H1 (cell line): Measurements from ENCODE around the gene SNX25. TPM values are rescaled to one million over a fixed set of nuclear protein-coding genes. Genes with fewer than 3 reads are reported as not detected.

Experiments used
- CTCF ChIA-PET: fragments of 300-600 bp; sonication (Branson Sonifier 250); formaldehyde crosslinking; loops from one replicate; lab custom pipeline; 2021; ENCODE audit not compliant: partially characterized antibody; lab: Charles Lee
- POLR2A ChIA-PET: fragments of 300-600 bp; sonication (Branson Sonifier 250); formaldehyde crosslinking; loops from one replicate; lab custom pipeline; 2021; ENCODE audit warnings: inconsistent platforms; ENCODE audit not compliant: partially characterized antibody; lab: Charles Lee
- DNase-seq, 2 experiments: peaks; one replicate each; pipeline versions ENCODE4 v3.0.0 to v3.0.0-alpha.2; 2010 to 2022; ENCODE audit warnings: low spot score in 2 of 2, low read depth in 1 of 2, mixed read lengths in 1 of 2
- FAIRE-seq: peaks from 2 replicates; lab custom pipeline; 2011; peaks lifted over from hg19 to GRCh38; lab: Jason Lieb, UNC
- H2AFZ ChIP-seq: 2 replicates; pipeline ENCODE4 v1.8.1; 2012; ENCODE audit warnings: low read length, inconsistent platforms
- H2AK5ac ChIP-seq: 2 replicates; pipeline ENCODE4 v1.6.1; 2013; ENCODE audit warnings: low read depth, low read length
- H2BK120ac ChIP-seq: replicated peaks from 2 replicates; pipeline ENCODE3; 2013; ENCODE audit warnings: low read depth, low read length, inconsistent platforms
- H2BK12ac ChIP-seq: 2 replicates; pipeline ENCODE4 v1.6.1; 2013; ENCODE audit warnings: low read depth, low read length
- H2BK15ac ChIP-seq: 2 replicates; pipeline ENCODE4 v1.6.1; 2013; ENCODE audit warnings: low read length
- H2BK20ac ChIP-seq: 2 replicates; pipeline ENCODE4 v1.6.1; 2013; ENCODE audit warnings: low read length
- H2BK5ac ChIP-seq: 2 replicates; pipeline ENCODE4 v1.6.1; 2013; ENCODE audit warnings: low read depth, low read length
- H3K14ac ChIP-seq: 2 replicates; pipeline ENCODE4 v1.6.1; 2013; ENCODE audit warnings: inconsistent platforms; ENCODE audit not compliant: insufficient read length
- H3K18ac ChIP-seq: 2 replicates; pipeline ENCODE4 v1.6.1; 2013; ENCODE audit warnings: low read length; ENCODE audit errors: extremely low read depth
- H3K23ac ChIP-seq: 2 replicates; pipeline ENCODE4 v1.6.1; 2013; ENCODE audit warnings: inconsistent platforms; ENCODE audit not compliant: insufficient read length
- H3K23me2 ChIP-seq: 2 replicates; pipeline ENCODE4 v1.6.1; 2013; ENCODE audit warnings: low read depth, low read length
- H3K27ac ChIP-seq: 2 replicates; pipeline ENCODE4 v1.6.1; 2011; ENCODE audit warnings: low read depth, low read length, inconsistent platforms
- H3K27me3 ChIP-seq, 4 experiments: replicated peaks in 1 of 4; 1 replicate in 1 of 4; 2 replicates in 3 of 4; pipeline versions ENCODE4 v1.6.1 to v1.8.1; 2011 to 2013; ENCODE audit warnings: low read length in 3 of 4, mild to moderate bottlenecking in 3 of 4, inconsistent platforms in 2 of 4, mixed read lengths in 2 of 4, moderate library complexity in 1 of 4; ENCODE audit not compliant: control insufficient read depth in 3 of 4, insufficient read depth in 3 of 4; ENCODE audit errors: extremely low read depth in 1 of 4
- H3K36me3 ChIP-seq, 4 experiments: 2 replicates each; pipeline versions ENCODE4 v1.6.1 to v1.8.1; 2011 to 2013; ENCODE audit warnings: mild to moderate bottlenecking in 4 of 4, low read length in 3 of 4, moderate library complexity in 2 of 4, control low read depth in 1 of 4, inconsistent platforms in 1 of 4; ENCODE audit not compliant: insufficient read depth in 4 of 4, control insufficient read depth in 2 of 4
- H3K4ac ChIP-seq: replicated peaks from 2 replicates; pipeline ENCODE3; 2013; ENCODE audit warnings: low read length, low read depth, mixed read lengths, inconsistent platforms; ENCODE audit not compliant: insufficient read length
- H3K4me1 ChIP-seq, 4 experiments: replicated peaks in 1 of 4; 1 replicate in 1 of 4; 2 replicates in 3 of 4; pipeline versions ENCODE4 v1.6.1 to v1.8.1; 2011 to 2013; ENCODE audit warnings: low read length in 3 of 4, inconsistent platforms in 2 of 4, mixed read lengths in 1 of 4; ENCODE audit not compliant: insufficient read depth in 4 of 4, control insufficient read depth in 3 of 4
- H3K4me2 ChIP-seq, 2 experiments: 2 replicates each; pipeline versions ENCODE4 v1.6.1 to v1.8.1; 2011 to 2013; ENCODE audit warnings: low read depth in 2 of 2, low read length in 2 of 2, control low read depth in 1 of 2, inconsistent platforms in 1 of 2, mild to moderate bottlenecking in 1 of 2; ENCODE audit not compliant: insufficient read depth in 1 of 2
- H3K4me3 ChIP-seq, 4 experiments: fragments of 200-600, 300-600 bp in 1 of 4; sonication (generic), shearing (Covaris generic), sonication (Bioruptor Twin) in 1 of 4; 2 replicates each; pipeline versions ENCODE4 v1.5.1 to v1.8.1; 2011 to 2016; ENCODE audit warnings: low read length in 4 of 4, low read depth in 3 of 4, control low read depth in 2 of 4, inconsistent platforms in 2 of 4, mild to moderate bottlenecking in 2 of 4, mixed read lengths in 1 of 4, moderate library complexity in 1 of 4; ENCODE audit not compliant: insufficient read depth in 2 of 4; ENCODE audit errors: extremely low read depth in 1 of 4
- H3K56ac ChIP-seq: replicated peaks from 2 replicates; pipeline ENCODE3; 2013; ENCODE audit warnings: low read depth, mild to moderate bottlenecking, mixed read lengths, low read length, inconsistent platforms; ENCODE audit not compliant: insufficient read length
- H3K79me1 ChIP-seq: 2 replicates; pipeline ENCODE4 v1.6.1; 2013; ENCODE audit warnings: low read depth, low read length, control low read depth
- H3K79me2 ChIP-seq, 2 experiments: 2 replicates each; pipeline versions ENCODE4 v1.6.1 to v1.8.1; 2012 to 2013; ENCODE audit warnings: low read length in 2 of 2, mild to moderate bottlenecking in 2 of 2, inconsistent platforms in 1 of 2; ENCODE audit not compliant: insufficient read depth in 2 of 2, control insufficient read depth in 1 of 2
- H3K9ac ChIP-seq, 4 experiments: replicated peaks in 1 of 4; 1 replicate in 1 of 4; 2 replicates in 3 of 4; pipeline versions ENCODE4 v1.6.1 to v1.8.1; 2011 to 2013; ENCODE audit warnings: low read depth in 3 of 4, low read length in 3 of 4, control low read depth in 2 of 4, mild to moderate bottlenecking in 2 of 4, moderate library complexity in 2 of 4, inconsistent platforms in 1 of 4; ENCODE audit errors: extremely low read depth in 1 of 4
- H3K9me3 ChIP-seq, 2 experiments: 2 replicates each; pipeline versions ENCODE4 v1.6.1 to v1.8.1; 2012 to 2013; ENCODE audit warnings: mild to moderate bottlenecking in 2 of 2, moderate library complexity in 2 of 2, control low read depth in 1 of 2, inconsistent platforms in 1 of 2, low read depth in 1 of 2, low read length in 1 of 2, mixed read lengths in 1 of 2; ENCODE audit not compliant: insufficient read depth in 2 of 2
- H4K20me1 ChIP-seq, 2 experiments: replicated peaks in 1 of 2; 2 replicates each; pipeline versions ENCODE3 to v1.8.1; 2011 to 2013; ENCODE audit warnings: inconsistent platforms in 2 of 2, low read length in 2 of 2, mild to moderate bottlenecking in 1 of 2; ENCODE audit not compliant: insufficient read depth in 2 of 2, control insufficient read depth in 1 of 2
- H4K5ac ChIP-seq: 2 replicates; pipeline ENCODE4 v1.6.1; 2013; ENCODE audit warnings: low read length, low read depth, mixed read lengths, inconsistent platforms; ENCODE audit not compliant: insufficient read length
- H4K8ac ChIP-seq: 2 replicates; pipeline ENCODE4 v1.8.0; 2013; ENCODE audit warnings: mild to moderate bottlenecking, moderate library complexity, low read length, inconsistent platforms; ENCODE audit not compliant: insufficient read depth; ENCODE audit errors: extremely low read depth
- H4K91ac ChIP-seq: replicated peaks from 2 replicates; pipeline ENCODE3; 2013; ENCODE audit warnings: low read length, mixed read lengths, inconsistent platforms; ENCODE audit not compliant: insufficient read length
- CREB1 ChIP-seq: IDR thresholded peaks from 2 replicates; pipeline ENCODE4 v1.6.1; 2012; ENCODE audit warnings: inconsistent platforms
- GABPA ChIP-seq: IDR thresholded peaks from 2 replicates; pipeline ENCODE4 v1.6.1; 2011; ENCODE audit warnings: mild to moderate bottlenecking, low read length, moderate library complexity, borderline replicate concordance; ENCODE audit not compliant: insufficient read depth
- JUND ChIP-seq: IDR thresholded peaks from 2 replicates; pipeline ENCODE4 v1.6.1; 2011; ENCODE audit warnings: mild to moderate bottlenecking, improper control_type of control experiment, low read length
- SP1 ChIP-seq: IDR thresholded peaks from 2 replicates; pipeline ENCODE4 v1.6.1; 2011; ENCODE audit warnings: low read depth, low read length
- SP4 ChIP-seq: IDR thresholded peaks from 2 replicates; pipeline ENCODE4 v1.6.1; 2012; ENCODE audit warnings: low read length, inconsistent platforms
- TAF1 ChIP-seq: IDR thresholded peaks from 2 replicates; pipeline ENCODE4 v1.6.1; 2011; ENCODE audit warnings: mild to moderate bottlenecking, low read depth, low read length
- WGBS, 2 experiments: shearing (Covaris generic) in 1 of 2; methylation state at CpG; one replicate each; pipeline versions ENCODE4 v1.1.6 to v1.1.7; 2013 to 2015; ENCODE audit warnings: low lambda C conversion rate in 2 of 2, mixed read lengths in 2 of 2, inconsistent platforms in 1 of 2, low coverage in 1 of 2, missing lambda C conversion rate in 1 of 2; ENCODE audit not compliant: insufficient replicate concordance in 2 of 2, insufficient coverage in 1 of 2, insufficient read length in 1 of 2; ENCODE audit errors: extremely low coverage in 1 of 2, missing lambda C conversion rate in 1 of 2; 5-methylcytosine and 5-hydroxymethylcytosine counted together
- polyA plus RNA-seq, 7 experiments: library from polyadenylated mRNA; depleted of rRNA in 3 of 7; stranded (reverse) in 5 of 7; unstranded in 2 of 7; fragments of >200 nt in 5 of 7; fragments of 200-250 nt in 2 of 7; gene quantifications; 1 replicate in 5 of 7; 2 replicates in 1 of 7; 4 replicates in 1 of 7; pipeline versions ENCODE4 v1.2.1 to v1.2.3, GENCODE V29; 2011 to 2013; ENCODE audit warnings: missing spikeins in 2 of 7, mixed read lengths in 2 of 7
- total RNA-seq: library from RNA; stranded (reverse); fragmentation: NEBNext Ultra II Directional; extraction: Animal tissue kit (Norgen Biotek cat#: 25700); gene quantifications from 2 replicates; pipeline ENCODE4 v1.2.1, GENCODE V29; 2021
- TF ChIP-seq, protein P1 (sequence below): IDR thresholded peaks from 2 replicates; pipeline ENCODE4 v1.6.1; 2011; ENCODE audit warnings: low read length, improper control_type of control experiment

The SNX25 gene
- total and polyA plus RNA-seq, 2 of the 8 experiments (the other 6 are each of a cell fraction or from before 2014, with no cell fraction given), result 5.4 to 19.9 TPM

DNA sequence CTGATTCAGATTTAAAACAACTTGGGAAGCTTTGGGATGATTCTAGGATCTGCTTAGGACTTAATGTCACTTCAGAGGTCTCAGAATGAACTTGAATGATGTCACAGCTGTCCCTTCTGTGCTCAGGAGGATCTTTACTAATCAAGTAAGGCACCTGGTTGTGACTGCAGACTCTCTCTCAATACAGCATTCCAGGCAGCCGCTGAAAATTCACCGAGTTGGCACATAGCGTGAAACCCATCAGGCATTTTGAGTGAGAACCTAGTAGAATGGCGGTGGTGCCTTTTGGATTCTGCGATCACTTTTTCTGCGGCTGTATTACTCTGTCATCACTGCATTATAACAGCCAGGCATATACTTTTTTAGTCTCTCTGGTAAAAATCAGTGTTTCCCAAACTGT is 16.5 kb downstream of the SNX25 start:
- Histone ChIP-seq H2BK5ac (no peak overlapping the region), H3K4ac (no peak overlapping the region), H2BK120ac (no peak overlapping the region), H3K79me2 (peaks cover 0 to 44% of the 10 kb centered on the region in 2 experiments; a peak in 3 of 4 replicates), H3K27me3 (no peaks in the 10 kb centered on the region), H3K23me2 (no peaks in the 10 kb centered on the region), H2BK12ac (no peak overlapping the region), H4K5ac (no peak overlapping the region), H3K14ac (no peak overlapping the region), H3K79me1 (peaks cover 12% of the 10 kb centered on the region; the same call in 1 of the 2 replicates), H3K4me3 (no peak overlapping the region), H3K4me1 (no peaks in the 10 kb centered on the region; a peak in 1 of 7 replicates), H3K27ac (no peak overlapping the region), H4K8ac (no peak overlapping the region), H4K20me1 (peaks cover 4 to 7% of the 10 kb centered on the region in 2 experiments), H2BK20ac (no peak overlapping the region), H3K9ac (no peak overlapping the region), H3K18ac (no peak overlapping the region), H3K4me2 (no peak overlapping the region), H3K36me3 (no peaks in the 10 kb centered on the region; a peak in 1 of 8 replicates), H4K91ac (no peak overlapping the region), H2BK15ac (no peak overlapping the region), H3K56ac (no peak overlapping the region), H2AFZ (no peak overlapping the region), H3K23ac (no peak overlapping the region), H3K9me3 (no peaks in the 10 kb centered on the region), H2AK5ac (no peak overlapping the region)
- TF ChIP-seq JUND (no peak), CREB1 (no peak), SP4 (no peak), GABPA (no peak), SP1 (no peak), TAF1 (no peak)
- TF ChIP-seq, protein P1, sequence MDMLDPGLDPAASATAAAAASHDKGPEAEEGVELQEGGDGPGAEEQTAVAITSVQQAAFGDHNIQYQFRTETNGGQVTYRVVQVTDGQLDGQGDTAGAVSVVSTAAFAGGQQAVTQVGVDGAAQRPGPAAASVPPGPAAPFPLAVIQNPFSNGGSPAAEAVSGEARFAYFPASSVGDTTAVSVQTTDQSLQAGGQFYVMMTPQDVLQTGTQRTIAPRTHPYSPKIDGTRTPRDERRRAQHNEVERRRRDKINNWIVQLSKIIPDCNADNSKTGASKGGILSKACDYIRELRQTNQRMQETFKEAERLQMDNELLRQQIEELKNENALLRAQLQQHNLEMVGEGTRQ, result no peak
- no peak for FAIRE-seq
- DNase-seq, result peak in 1 of 2 experiments; percentile 10
- 95% methylated on average over 6 of the region's 6 CpGs; no CpG with 5 or more reads in 1 of the 2 experiments for WGBS, 2 experiments
- POLR2A ChIA-PET, result interaction anchor here (1.2 kb wide), 1 partner anchor 10 kb away, joined by 3 read pairs; no protein-coding TSS in a partner anchor
- CTCF ChIA-PET, result interaction anchor here (1.2 to 2.5 kb wide), 7 partner anchors 17 to 78 kb away, joined by 3 to 10 read pairs (median 4); no protein-coding TSS in a partner anchor
